ENCODE data around the gene FN1. TPM values are rescaled to one million over a fixed set of nuclear protein-coding genes. Genes with fewer than 3 reads are reported as not detected.
A peak's percentile ranks its signal among the peaks of the same experiment; 100 is the strongest.

Gene FN1
- total RNA-seq (1 to 10 TPM in 3 of 5 donors, not detected in 2; 5.7 to 7.1 (median 6.7) TPM), total RNA-seq (0 to 1.6 (median 0.18) reads per million in 29 experiments)
- total RNA-seq (2013) = 1.4 TPM

DNA sequence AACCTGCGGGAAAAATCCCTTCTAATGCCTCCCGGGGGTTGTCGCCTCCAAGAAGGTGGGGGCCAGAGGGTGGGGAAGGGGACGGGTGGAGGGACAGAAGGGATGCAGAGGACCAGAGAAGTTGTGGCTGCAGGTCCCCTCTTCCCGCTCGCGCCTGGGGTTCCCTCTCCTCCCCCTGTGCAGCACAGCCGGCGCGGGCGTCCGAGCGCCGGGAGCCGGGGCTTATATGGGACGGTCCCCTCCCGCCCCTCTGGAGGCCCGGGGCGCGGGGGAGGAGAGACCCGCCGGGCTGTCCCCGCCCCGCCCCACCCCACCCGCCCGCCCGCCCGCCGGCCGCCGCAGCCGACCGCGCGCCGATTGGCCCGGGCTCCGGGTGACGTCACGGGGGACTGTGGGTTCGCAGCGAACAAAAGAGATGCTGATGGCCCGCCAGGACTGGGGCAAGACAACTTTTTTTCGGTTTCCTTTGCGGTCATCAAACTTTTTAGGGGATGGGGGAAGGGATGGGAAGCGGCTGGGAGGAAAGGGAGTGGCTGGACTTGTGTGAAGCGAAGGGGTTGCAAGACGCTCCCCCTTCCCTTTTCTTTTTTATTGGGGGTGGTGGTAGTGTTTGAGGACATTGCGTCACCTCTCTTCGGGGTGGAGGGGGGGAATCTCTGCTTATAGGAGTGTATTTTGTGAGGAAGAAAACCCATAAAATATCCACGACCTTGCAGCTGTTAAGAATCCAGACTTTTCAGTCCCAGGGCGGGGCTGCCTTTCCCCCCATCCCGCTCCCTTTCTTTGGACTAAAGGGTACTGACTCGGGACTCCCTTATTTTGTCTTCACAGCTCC is at the start of gene FN1:
Gene FN1, minus strand, starts transcription at position 199 of the 835 bp plus-strand sequence. CDS start 266 bp downstream, outside the sequence.
- under 1% methylated on average over 27 of the region's 54 CpGs for WGBS (ENCODE audit: insufficient coverage)
- Mint-ChIP-seq H3K36me3 (no peaks in the 10 kb centered on the region), H3K27ac (no peak within 1 kb of the TSS)

DNA sequence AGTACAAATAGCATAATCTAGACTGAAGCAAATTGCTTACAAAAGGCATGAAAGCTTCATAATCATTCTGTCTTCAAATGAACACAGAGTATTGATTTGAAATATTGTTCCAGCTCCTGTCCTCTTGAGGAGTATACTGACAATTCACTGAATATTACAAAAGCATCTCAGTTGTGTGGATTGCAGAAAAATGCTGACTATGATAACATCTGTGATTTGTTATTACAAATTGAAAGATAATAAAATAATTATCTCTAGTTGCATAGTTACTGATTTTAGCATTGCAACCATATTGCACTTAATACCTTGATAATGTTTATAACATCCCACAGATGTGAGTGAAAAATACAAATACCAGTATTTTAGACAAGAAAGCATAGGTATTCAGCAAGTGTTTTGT is 49.2 kb upstream of the FN1 start:
- H3K4me3 Mint-ChIP-seq = no peak overlapping the region
- no peak overlapping the region for H3K4me3 ChIP-seq (ENCODE audit: control insufficient read depth in 1 of 2, extremely low read depth in 1 of 2, low read length in 1 of 2)
- CTCF ChIA-PET = no interaction called here

More for the DNA sequence above, at the start of gene FN1:
- POLR2A ChIA-PET = no interaction called here
- Histone ChIP-seq H3K27me3 (replicated peaks in 1 of 2; ENCODE audit: control insufficient read depth in 2 of 2, extremely low read depth in 1 of 2, insufficient read depth in 2 of 2, low read length in 1 of 2) (peaks cover 12 to 20% of the 10 kb centered on the region in 2 experiments), H3K36me3 (ENCODE audit: control insufficient read depth in 2 of 2, extremely low read depth in 1 of 2, insufficient read depth in 1 of 2, low read length in 1 of 2) (no peaks in the 10 kb centered on the region), H3K9me3 (no peaks in the 10 kb centered on the region), H3K4me1 (ENCODE audit: control insufficient read depth in 1 of 2, extremely low read depth in 1 of 2, insufficient read depth in 2 of 2, low read length in 2 of 2) (peaks cover 4 to 18% of the 10 kb centered on the region in 2 experiments), H3K4me3 (ENCODE audit: control insufficient read depth in 1 of 2, extremely low read depth in 1 of 2, low read length in 1 of 2) (peak within 1 kb of the TSS; percentile 38 to 74), H3K27ac (ENCODE audit: low read length) (no peak within 1 kb of the TSS)
- Mint-ChIP-seq H3K4me1 (peaks cover 12 to 22% (median 18%) of the 10 kb centered on the region in 3 donors), H3K9me3 (no peaks in the 10 kb centered on the region), H3K4me3 (peak within 1 kb of the TSS; percentile 72 to 78 (median 74)), H3K27me3 (peaks cover 58 to 73% of the 10 kb centered on the region in 2 donors)
- ATAC-seq (replicated peaks in 1 of 4) (peak; percentile 67 to 83 (median 73)), DNase-seq (peak in 34 of 35 experiments; percentile 13 to 66 (median 42))
- CTCF ChIA-PET = no interaction called here

DNA sequence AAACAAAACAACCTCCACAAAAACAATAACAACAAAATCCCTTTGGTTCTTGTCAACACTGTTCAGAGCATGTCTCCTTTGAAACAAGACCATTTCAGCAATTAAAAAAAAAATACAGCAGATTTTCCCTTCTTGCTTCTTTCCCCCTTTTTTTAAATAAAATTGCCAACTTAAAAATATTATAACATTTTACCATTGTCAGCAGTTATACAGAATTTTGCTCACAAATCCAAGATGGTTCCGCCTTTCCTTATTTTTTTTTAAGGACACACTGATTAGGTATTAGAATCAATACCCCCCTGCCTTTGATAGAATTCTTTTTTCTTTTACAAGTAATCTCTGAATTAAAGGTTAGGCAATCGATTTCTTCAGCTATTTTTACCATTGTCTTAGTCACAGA is 48.7 kb upstream of the FN1 start:
- H3K4me1 ChIP-seq (ENCODE audit: control insufficient read depth in 1 of 2, extremely low read depth in 1 of 2, insufficient read depth in 2 of 2, low read length in 2 of 2) = no peaks in the 10 kb centered on the region
- Mint-ChIP-seq H3K27ac (no peak overlapping the region), H3K36me3 (no peaks in the 10 kb centered on the region), H3K4me3 (no peak overlapping the region), H3K4me1 (no peaks in the 10 kb centered on the region), H3K27me3 (peaks cover 4 to 20% of the 10 kb centered on the region in 2 donors), H3K9me3 (no peaks in the 10 kb centered on the region)
- DNase-seq = no peak
- no peak overlapping the region for H3K4me3 ChIP-seq (ENCODE audit: control insufficient read depth in 1 of 2, extremely low read depth in 1 of 2, low read length in 1 of 2)
- CTCF ChIA-PET = no interaction called here
- no peaks in the 10 kb centered on the region for H3K27me3 ChIP-seq (replicated peaks in 1 of 2; ENCODE audit: control insufficient read depth in 2 of 2, extremely low read depth in 1 of 2, insufficient read depth in 2 of 2, low read length in 1 of 2)
- ATAC-seq (replicated peaks in 1 of 4) = no peak
- H3K36me3 ChIP-seq (ENCODE audit: control insufficient read depth in 2 of 2, extremely low read depth in 1 of 2, insufficient read depth in 1 of 2, low read length in 1 of 2) = no peaks in the 10 kb centered on the region
- H3K27ac ChIP-seq (ENCODE audit: low read length) = no peak overlapping the region
- POLR2A ChIA-PET = no interaction called here
- WGBS (ENCODE audit: insufficient coverage) = no CpG with 5 or more reads among the region's 2 CpGs
- H3K9me3 ChIP-seq = no peaks in the 10 kb centered on the region

More for the DNA sequence above, 49.2 kb upstream of the FN1 start:
- no peaks in the 10 kb centered on the region for H3K4me1 ChIP-seq (ENCODE audit: control insufficient read depth in 1 of 2, extremely low read depth in 1 of 2, insufficient read depth in 2 of 2, low read length in 2 of 2)
- ATAC-seq (replicated peaks in 1 of 4) (no peak), DNase-seq (no peak)
- Mint-ChIP-seq H3K27me3 (peaks cover 3 to 19% of the 10 kb centered on the region in 2 donors), H3K36me3 (no peaks in the 10 kb centered on the region), H3K27ac (no peak overlapping the region), H3K9me3 (no peaks in the 10 kb centered on the region), H3K4me1 (no peaks in the 10 kb centered on the region)
- no peaks in the 10 kb centered on the region for H3K9me3 ChIP-seq
- H3K36me3 ChIP-seq (ENCODE audit: control insufficient read depth in 2 of 2, extremely low read depth in 1 of 2, insufficient read depth in 1 of 2, low read length in 1 of 2) = no peaks in the 10 kb centered on the region
- H3K27ac ChIP-seq (ENCODE audit: low read length) = no peak overlapping the region
- no peaks in the 10 kb centered on the region for H3K27me3 ChIP-seq (replicated peaks in 1 of 2; ENCODE audit: control insufficient read depth in 2 of 2, extremely low read depth in 1 of 2, insufficient read depth in 2 of 2, low read length in 1 of 2)
- POLR2A ChIA-PET = no interaction called here

DNA sequence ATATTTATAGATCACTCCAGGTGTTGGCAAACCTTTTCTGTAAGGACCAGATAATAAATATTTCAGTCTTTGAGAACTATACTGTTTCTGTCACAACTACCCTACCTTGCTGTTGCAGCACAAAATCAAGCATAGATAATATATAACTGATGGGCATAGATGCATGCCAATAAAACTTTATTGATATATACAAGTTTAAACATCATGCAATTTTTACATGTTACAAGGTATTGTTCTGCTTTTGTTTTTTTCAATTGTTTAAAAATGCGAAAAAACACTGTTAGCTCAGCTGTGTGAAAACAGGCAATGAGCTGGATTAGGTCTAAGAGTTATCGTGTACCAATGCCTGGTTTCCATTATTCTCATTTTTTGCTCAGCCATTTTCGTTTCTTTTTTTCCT is 47.6 kb upstream of the FN1 start:
- 80% methylated on average over 2 of the region's 3 CpGs for WGBS (ENCODE audit: insufficient coverage)
- H3K36me3 Mint-ChIP-seq = no peaks in the 10 kb centered on the region
- ChIA-PET POLR2A (no interaction called here), CTCF (no interaction called here)
- no peaks in the 10 kb centered on the region for H3K9me3 ChIP-seq
- H3K27ac Mint-ChIP-seq = no peak overlapping the region
- H3K4me3 ChIP-seq (ENCODE audit: control insufficient read depth in 1 of 2, extremely low read depth in 1 of 2, low read length in 1 of 2) = no peak overlapping the region
- H3K4me3 Mint-ChIP-seq = no peak overlapping the region
- H3K36me3 ChIP-seq (ENCODE audit: control insufficient read depth in 2 of 2, extremely low read depth in 1 of 2, insufficient read depth in 1 of 2, low read length in 1 of 2) = no peaks in the 10 kb centered on the region
- no peaks in the 10 kb centered on the region for H3K4me1 ChIP-seq (ENCODE audit: control insufficient read depth in 1 of 2, extremely low read depth in 1 of 2, insufficient read depth in 2 of 2, low read length in 2 of 2)
- peaks cover 4 to 17% of the 10 kb centered on the region in 2 donors for H3K27me3 Mint-ChIP-seq
- no peaks in the 10 kb centered on the region for H3K4me1 Mint-ChIP-seq
- no peaks in the 10 kb centered on the region for H3K9me3 Mint-ChIP-seq
- H3K27ac ChIP-seq (ENCODE audit: low read length) = no peak overlapping the region
- H3K27me3 ChIP-seq (replicated peaks in 1 of 2; ENCODE audit: control insufficient read depth in 2 of 2, extremely low read depth in 1 of 2, insufficient read depth in 2 of 2, low read length in 1 of 2) = no peaks in the 10 kb centered on the region
- ATAC-seq (replicated peaks in 1 of 4) = no peak
- no peak for DNase-seq

DNA sequence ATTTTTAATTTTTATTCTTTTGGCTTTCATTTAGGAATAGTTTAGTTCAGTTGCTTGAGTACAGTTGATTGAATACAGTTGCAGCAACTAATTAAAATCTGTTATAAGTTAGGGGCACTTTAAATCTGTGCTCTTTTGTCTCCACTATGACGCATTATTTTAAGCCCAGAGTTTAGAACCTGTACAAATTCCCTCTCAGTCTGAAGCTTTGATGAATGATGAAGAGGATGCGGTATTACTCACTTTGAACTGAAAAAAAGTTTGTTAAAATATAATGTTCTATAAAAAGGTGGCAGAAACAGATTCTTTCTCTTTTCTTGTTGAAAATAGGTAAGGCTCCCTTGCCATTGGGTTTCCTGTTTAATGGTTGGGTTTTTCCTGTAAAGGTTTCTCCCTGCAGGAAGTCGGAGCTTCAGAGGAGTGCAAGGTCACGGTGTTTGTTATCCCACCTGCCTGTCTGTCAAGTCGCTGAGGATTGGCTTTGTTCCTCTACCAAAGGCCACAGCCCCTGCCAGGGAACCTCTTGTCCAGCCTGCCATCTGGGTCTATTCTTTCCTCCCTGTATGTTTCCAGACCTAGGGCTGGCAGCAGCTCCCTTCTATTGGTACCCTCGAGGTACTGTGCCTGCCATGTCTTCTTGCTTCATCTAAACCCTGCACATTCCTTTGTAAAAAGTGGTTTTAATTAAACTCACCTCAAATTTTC is 43.8 kb upstream of the FN1 start:
- H3K4me1 ChIP-seq (ENCODE audit: control insufficient read depth in 1 of 2, extremely low read depth in 1 of 2, insufficient read depth in 2 of 2, low read length in 2 of 2) = no peaks in the 10 kb centered on the region
- peaks cover 4 to 12% of the 10 kb centered on the region in 2 donors for H3K27me3 Mint-ChIP-seq
- WGBS (ENCODE audit: insufficient coverage) = 66% methylated on average over 3 of the region's 6 CpGs
- no peaks in the 10 kb centered on the region for H3K36me3 ChIP-seq (ENCODE audit: control insufficient read depth in 2 of 2, extremely low read depth in 1 of 2, insufficient read depth in 1 of 2, low read length in 1 of 2)
- H3K4me3 Mint-ChIP-seq = no peak overlapping the region
- CTCF ChIA-PET = interaction anchor here in 1 of 2 donors (0.8 kb wide), 1 partner anchor 12 kb away, joined by 3 read pairs; no protein-coding TSS in a partner anchor
- DNase-seq (no peak), ATAC-seq (replicated peaks in 1 of 4) (no peak)
- H3K9me3 ChIP-seq = no peaks in the 10 kb centered on the region
- no peak overlapping the region for H3K4me3 ChIP-seq (ENCODE audit: control insufficient read depth in 1 of 2, extremely low read depth in 1 of 2, low read length in 1 of 2)
- no peaks in the 10 kb centered on the region for H3K36me3 Mint-ChIP-seq
- H3K27me3 ChIP-seq (replicated peaks in 1 of 2; ENCODE audit: control insufficient read depth in 2 of 2, extremely low read depth in 1 of 2, insufficient read depth in 2 of 2, low read length in 1 of 2) = no peaks in the 10 kb centered on the region
- POLR2A ChIA-PET = no interaction called here
- no peak overlapping the region for H3K27ac ChIP-seq (ENCODE audit: low read length)
- no peaks in the 10 kb centered on the region for H3K4me1 Mint-ChIP-seq
- H3K9me3 Mint-ChIP-seq = no peaks in the 10 kb centered on the region
- H3K27ac Mint-ChIP-seq = no peak overlapping the region

DNA sequence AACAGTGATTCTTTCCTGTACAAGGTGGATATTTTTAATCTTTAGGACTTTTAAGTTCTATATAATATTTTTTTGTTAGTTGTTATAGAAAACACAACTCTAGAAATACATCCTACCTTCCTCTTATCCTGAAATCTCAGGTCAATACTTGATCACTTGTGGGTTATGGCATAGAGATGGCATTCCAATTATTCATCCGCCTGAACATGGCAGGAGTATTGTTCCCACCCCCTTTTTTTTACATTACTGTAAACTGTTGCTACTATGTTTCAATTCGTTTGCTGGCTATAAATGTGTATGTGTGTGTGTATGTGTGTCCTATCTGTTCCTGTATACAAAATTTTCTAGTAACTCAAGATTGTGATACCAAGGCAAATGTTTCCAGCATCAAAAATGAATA is 43.3 kb upstream of the FN1 start:
- no CpG with 5 or more reads among the region's 2 CpGs for WGBS (ENCODE audit: insufficient coverage)
- no peaks in the 10 kb centered on the region for H3K9me3 ChIP-seq
- no peak for ATAC-seq (replicated peaks in 1 of 4)

More for the DNA sequence above, 43.3 kb upstream of the FN1 start:
- peaks cover 4 to 12% of the 10 kb centered on the region in 2 donors for H3K27me3 Mint-ChIP-seq
- H3K4me3 Mint-ChIP-seq = no peak overlapping the region
- no peak overlapping the region for H3K27ac Mint-ChIP-seq
- DNase-seq = no peak
- ChIA-PET CTCF (no interaction called here), POLR2A (no interaction called here)
- Histone ChIP-seq H3K27ac (ENCODE audit: low read length) (no peak overlapping the region), H3K27me3 (replicated peaks in 1 of 2; ENCODE audit: control insufficient read depth in 2 of 2, extremely low read depth in 1 of 2, insufficient read depth in 2 of 2, low read length in 1 of 2) (no peaks in the 10 kb centered on the region), H3K4me1 (ENCODE audit: control insufficient read depth in 1 of 2, extremely low read depth in 1 of 2, insufficient read depth in 2 of 2, low read length in 2 of 2) (no peaks in the 10 kb centered on the region), H3K36me3 (ENCODE audit: control insufficient read depth in 2 of 2, extremely low read depth in 1 of 2, insufficient read depth in 1 of 2, low read length in 1 of 2) (no peaks in the 10 kb centered on the region), H3K4me3 (ENCODE audit: control insufficient read depth in 1 of 2, extremely low read depth in 1 of 2, low read length in 1 of 2) (no peak overlapping the region)
- no peaks in the 10 kb centered on the region for H3K4me1 Mint-ChIP-seq
- H3K36me3 Mint-ChIP-seq = no peaks in the 10 kb centered on the region
- no peaks in the 10 kb centered on the region for H3K9me3 Mint-ChIP-seq

Data from T-cell (primary cell).